CD4-positive, alpha-beta T cell treated with Interleukin-17A for 1 hour (primary cell): ENCODE measurements around the gene PCDH10.

Source experiments
- DNase-seq: peaks from one replicate; pipeline ENCODE4 v3.0.0-alpha.2; 2020

Gene PCDH10, protein sequence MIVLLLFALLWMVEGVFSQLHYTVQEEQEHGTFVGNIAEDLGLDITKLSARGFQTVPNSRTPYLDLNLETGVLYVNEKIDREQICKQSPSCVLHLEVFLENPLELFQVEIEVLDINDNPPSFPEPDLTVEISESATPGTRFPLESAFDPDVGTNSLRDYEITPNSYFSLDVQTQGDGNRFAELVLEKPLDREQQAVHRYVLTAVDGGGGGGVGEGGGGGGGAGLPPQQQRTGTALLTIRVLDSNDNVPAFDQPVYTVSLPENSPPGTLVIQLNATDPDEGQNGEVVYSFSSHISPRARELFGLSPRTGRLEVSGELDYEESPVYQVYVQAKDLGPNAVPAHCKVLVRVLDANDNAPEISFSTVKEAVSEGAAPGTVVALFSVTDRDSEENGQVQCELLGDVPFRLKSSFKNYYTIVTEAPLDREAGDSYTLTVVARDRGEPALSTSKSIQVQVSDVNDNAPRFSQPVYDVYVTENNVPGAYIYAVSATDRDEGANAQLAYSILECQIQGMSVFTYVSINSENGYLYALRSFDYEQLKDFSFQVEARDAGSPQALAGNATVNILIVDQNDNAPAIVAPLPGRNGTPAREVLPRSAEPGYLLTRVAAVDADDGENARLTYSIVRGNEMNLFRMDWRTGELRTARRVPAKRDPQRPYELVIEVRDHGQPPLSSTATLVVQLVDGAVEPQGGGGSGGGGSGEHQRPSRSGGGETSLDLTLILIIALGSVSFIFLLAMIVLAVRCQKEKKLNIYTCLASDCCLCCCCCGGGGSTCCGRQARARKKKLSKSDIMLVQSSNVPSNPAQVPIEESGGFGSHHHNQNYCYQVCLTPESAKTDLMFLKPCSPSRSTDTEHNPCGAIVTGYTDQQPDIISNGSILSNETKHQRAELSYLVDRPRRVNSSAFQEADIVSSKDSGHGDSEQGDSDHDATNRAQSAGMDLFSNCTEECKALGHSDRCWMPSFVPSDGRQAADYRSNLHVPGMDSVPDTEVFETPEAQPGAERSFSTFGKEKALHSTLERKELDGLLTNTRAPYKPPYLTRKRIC

GRCh38 chr4:133148690-133149363 lies at the start of gene PCDH10:
Gene PCDH10, plus strand, starts transcription at chr4:133149294. Its CDS starts 847 bp downstream, at chr4:133150141.
- peak; percentile 5 for DNase-seq

GRCh38 chr4:133102043-133102442 lies 47.1 kb upstream of the PCDH10 start:
- no peak for DNase-seq

DNA sequence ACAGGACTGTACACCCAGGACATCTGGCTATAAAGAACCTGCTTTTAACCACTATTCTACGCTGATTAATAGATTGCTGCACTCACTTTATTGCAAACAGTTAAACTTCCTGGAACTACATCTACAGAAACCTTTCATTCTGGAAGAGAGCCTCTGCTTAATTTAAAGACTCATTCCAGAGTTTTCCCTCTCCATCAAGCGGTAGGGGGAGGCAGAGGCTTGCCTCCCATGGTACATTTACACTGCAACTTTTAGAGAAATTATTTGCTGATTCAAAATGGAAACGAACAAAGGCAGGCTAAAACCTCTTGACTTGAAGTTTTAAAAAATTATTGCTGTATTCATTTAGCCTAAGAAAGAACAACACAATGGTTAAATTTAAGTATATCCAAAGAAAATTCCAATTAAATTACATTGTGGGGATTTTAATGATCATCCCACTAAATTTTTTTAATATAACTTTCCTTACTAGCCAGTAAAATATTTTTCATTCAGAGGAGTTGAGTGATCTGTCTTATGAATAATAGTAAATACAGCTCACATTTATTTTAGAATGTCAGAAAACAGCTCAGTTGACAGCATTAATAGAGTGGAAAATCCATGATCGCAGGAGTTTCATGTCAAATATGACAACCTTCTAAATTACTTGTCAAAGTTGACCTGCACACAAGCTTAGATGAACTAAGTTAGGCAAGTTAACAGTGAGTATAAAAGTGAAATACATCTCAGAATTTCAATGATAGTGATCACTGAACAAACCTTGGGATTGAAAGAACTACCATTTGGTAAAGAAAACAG lies 46.3 kb upstream of the PCDH10 start:
- no peak for DNase-seq

DNA sequence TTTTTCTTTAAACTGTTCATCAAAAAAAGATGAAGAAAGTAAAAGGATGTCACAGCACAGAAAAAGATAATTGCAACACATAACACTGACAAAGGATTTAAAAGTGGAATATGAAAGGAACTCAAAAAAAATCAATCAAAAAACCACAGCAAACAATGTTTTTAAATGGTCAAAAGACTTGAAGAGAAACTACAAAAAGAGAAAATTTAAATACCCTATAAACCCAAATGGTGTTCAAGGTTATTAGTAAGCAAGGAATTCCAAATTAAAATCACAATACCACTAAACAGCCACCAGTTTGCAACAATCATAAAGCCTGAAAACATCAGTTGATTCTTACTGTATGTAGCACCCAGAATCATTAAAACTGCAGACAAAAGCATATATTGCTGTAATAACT lies 36.5 kb upstream of the PCDH10 start:
- no peak for DNase-seq

- DNase-seq, result no peak
Observed at GRCh38 chr4:133124746-133125145, 24.3 kb upstream of the PCDH10 start.

DNA sequence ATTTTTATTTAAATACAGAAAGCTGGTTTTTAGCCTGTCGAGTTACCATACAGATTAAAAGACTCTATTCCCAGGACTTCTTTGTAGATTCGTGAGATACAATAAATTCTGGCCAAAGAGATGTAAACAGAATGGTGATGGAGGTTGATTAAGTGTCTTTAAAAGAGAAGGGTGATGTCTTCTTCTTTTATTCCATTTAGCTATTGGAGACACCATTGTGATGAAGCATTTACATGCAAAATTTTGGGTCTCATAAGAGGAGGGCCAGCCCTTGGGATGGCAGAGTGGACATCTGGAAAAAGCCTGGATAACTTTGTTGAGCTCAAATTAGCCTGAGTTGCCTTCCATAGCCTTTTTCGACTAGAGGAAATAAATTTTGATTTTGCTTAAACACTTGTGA lies 21.6 kb upstream of the PCDH10 start:
- no peak for DNase-seq

DNA sequence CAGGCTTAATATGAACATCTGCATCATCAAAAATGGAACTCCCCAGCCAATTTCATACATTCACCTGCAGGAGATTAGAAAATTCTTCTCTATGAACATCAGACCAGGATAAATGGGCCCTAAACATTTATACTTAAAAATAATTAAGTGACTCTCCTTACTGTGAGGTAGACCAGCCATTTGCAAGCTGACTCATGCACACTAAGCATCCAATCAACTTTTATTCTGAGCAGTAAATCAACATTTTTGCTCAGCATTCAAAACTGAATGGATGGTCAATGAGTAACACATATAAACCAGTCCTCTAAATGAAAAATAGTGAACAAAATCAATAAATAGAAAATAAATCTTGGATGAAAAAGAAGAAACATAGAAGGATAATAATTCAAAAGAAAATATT lies 19.9 kb upstream of the PCDH10 start:
- DNase-seq, result no peak

GRCh38 chr4:133130171-133130570 lies 18.9 kb upstream of the PCDH10 start:
- DNase-seq, result no peak

- no peak for DNase-seq
Observed at GRCh38 chr4:133131829-133132460, 17.1 kb upstream of the PCDH10 start.

DNA sequence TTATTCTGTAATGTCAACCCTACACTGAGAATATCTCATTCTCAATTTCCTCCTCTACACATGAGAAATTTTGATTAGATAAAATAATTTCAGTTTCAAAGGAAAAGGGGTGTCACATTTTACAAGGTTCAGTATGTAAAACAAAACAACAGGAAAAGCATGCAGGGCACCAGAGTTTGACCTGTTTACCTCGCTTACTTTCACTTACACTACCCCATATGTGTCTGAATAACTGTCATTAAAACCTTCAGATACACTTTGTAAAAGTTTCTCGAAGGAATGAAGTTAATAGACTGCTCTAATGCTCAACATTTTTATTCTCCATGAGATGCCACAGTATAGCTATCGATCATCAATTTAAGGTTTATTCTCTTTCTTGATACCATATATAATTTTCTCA lies 12.3 kb upstream of the PCDH10 start:
- DNase-seq, result no peak

DNA sequence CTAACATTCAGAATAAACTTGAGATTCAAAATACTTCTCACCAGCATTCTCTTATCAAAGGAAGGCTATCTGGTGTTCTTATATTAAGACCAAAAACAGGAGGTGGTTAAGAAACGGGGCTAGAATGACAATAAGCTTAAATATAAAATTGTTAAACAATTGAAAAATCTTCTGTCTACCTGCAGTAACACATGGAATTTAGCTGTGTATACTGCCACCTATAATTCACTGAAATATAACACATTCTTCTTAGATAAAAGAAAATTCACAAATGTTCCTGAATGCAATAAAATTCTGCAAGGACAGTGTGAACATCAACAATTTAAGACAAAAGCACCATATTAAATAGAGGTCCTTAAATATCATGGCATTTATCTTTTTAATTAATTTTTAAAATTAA lies 11.5 kb upstream of the PCDH10 start:
- no peak for DNase-seq

DNA sequence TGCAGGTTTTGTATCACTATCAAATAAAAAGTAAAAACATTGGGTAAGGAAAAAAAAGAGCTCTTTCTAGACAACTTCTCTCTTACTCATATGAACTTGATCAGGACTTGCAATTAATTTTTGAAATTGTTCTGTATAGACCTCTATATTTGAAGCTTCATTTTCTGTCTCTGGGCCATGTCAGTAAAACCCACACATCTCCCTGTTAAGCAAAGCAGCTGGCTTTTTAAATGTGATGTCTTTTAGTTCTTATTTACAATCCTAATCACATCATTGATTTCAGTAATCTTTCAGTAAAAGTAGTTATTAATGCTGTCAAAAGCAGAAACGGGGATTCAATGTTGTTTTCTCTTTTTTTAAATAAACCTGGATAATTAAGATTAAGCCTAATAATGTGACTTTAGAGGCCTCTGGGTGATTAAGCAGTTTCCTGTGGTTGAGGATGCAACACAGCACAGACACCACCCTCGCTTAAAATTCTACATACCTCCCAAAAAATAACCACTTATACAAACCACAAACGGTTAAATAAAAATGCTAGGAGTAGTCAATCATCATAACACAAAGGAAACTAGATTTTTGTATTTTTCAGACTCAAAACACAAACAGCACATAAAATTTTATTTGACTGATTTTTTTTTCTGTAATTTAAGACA lies 5.2 kb upstream of the PCDH10 start:
- DNase-seq, result no peak

DNA sequence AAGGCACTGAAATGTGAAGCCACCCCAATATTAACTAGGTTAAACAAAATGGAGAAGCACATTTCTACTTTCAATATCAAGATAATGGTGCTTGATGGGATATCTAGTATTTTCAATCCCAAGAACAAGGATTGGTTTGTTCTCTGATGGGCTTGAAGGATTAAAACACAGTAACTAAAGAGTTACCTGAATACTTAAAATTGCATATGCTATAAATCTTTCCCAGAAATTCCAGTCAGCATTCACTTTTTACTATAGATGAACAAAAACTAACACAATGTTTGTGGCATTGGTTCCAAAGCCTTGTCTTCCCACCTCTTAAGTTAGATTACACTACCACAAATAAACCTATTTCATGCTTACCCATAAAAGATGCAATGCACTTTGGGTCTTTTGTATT lies 3.9 kb upstream of the PCDH10 start:
- no peak for DNase-seq

GRCh38 chr4:133145758-133146573 lies 3.1 kb upstream of the PCDH10 start:
- DNase-seq, result no peak

DNA sequence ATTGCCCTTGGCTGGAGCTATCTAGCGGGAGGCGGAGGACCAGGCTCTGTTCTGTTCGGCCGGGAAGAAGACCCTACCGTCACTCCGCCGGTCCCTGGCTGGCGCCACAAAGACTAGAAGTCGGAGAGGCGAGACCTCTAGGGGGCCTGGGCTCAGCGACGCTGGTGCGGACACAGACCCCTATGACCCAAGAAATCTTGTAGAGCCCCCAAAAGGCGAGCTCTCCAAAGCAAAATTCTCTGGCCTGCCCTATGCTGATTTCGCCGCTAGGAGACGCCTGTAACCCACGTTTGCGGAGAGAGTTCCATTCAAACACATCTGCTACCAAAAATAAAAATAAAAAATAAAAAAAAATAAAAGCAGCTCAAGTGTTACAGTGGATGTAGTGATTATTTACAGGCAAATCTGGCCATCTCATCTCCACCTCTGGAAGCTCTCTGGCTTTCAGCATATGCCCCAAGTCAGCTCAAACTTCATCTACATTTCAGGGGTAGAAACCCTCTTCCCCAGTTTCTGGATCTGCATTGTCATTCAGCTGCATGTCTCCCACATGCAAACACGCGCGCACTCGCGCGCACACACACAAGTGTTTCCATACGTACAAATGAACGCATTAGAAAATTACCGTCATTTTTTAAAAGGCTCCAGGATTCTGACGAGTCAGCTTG lies 2.4 kb upstream of the PCDH10 start:
- DNase-seq, result no peak

- no peak for DNase-seq
Observed at GRCh38 chr4:133147286-133147821, 1.7 kb upstream of the PCDH10 start.

- no peak for DNase-seq
Observed at GRCh38 chr4:133147921-133148689, 989 bp upstream of the PCDH10 start.

- no peak for DNase-seq
Observed at GRCh38 chr4:133149364-133149695, 236 bp downstream of the PCDH10 start.
